Measurements from ENCODE around the gene DCN.

The DCN gene

GRCh38 chr12:91103101-91103500, 79.5 kb downstream of the DCN start:
- Histone ChIP-seq H3K27me3 (replicated peaks; ENCODE audit: control insufficient read depth, insufficient read depth, low read length) (no peaks in the 10 kb centered on the region), H3K4me3 (replicated peaks; ENCODE audit: low read depth, low read length) (no peak overlapping the region), H3K36me3 (ENCODE audit: control insufficient read depth, insufficient read depth, low read length) (no peaks in the 10 kb centered on the region)
- no peak for TF ChIP-seq CTCF (IDR thresholded peaks at IDR 0.05; ENCODE audit: insufficient read depth, low read length, poor library complexity, severe bottlenecking)
- no peak for DNase-seq (ENCODE audit: extremely low read depth, insufficient read length)

GRCh38 chr12:91100906-91101305, 81.7 kb downstream of the DCN start:
- TF ChIP-seq CTCF (IDR thresholded peaks at IDR 0.05; ENCODE audit: insufficient read depth, low read length, poor library complexity, severe bottlenecking): no peak
- H3K36me3 ChIP-seq (ENCODE audit: control insufficient read depth, insufficient read depth, low read length): no peaks in the 10 kb centered on the region
- H3K4me3 ChIP-seq (replicated peaks; ENCODE audit: low read depth, low read length): no peak overlapping the region
- no peak for DNase-seq (ENCODE audit: extremely low read depth, insufficient read length)
- no peaks in the 10 kb centered on the region for H3K27me3 ChIP-seq (replicated peaks; ENCODE audit: control insufficient read depth, insufficient read depth, low read length)

GRCh38 chr12:91099836-91100235, 82.8 kb downstream of the DCN start:
- no peaks in the 10 kb centered on the region for H3K27me3 ChIP-seq (replicated peaks; ENCODE audit: control insufficient read depth, insufficient read depth, low read length)
- no peaks in the 10 kb centered on the region for H3K36me3 ChIP-seq (ENCODE audit: control insufficient read depth, insufficient read depth, low read length)
- TF ChIP-seq CTCF (IDR thresholded peaks at IDR 0.05; ENCODE audit: insufficient read depth, low read length, poor library complexity, severe bottlenecking): no peak
- no peak for DNase-seq (ENCODE audit: extremely low read depth, insufficient read length)
- H3K4me3 ChIP-seq (replicated peaks; ENCODE audit: low read depth, low read length): no peak overlapping the region

- Histone ChIP-seq H3K36me3 (ENCODE audit: control insufficient read depth, insufficient read depth, low read length) (no peaks in the 10 kb centered on the region), H3K4me3 (replicated peaks; ENCODE audit: low read depth, low read length) (no peak overlapping the region), H3K27me3 (replicated peaks; ENCODE audit: control insufficient read depth, insufficient read depth, low read length) (no peaks in the 10 kb centered on the region)
- no peak for TF ChIP-seq CTCF (IDR thresholded peaks at IDR 0.05; ENCODE audit: insufficient read depth, low read length, poor library complexity, severe bottlenecking)
- DNase-seq (ENCODE audit: extremely low read depth, insufficient read length): no peak
Measured at GRCh38 chr12:91099341-91099740, 83.3 kb downstream of the DCN start.

GRCh38 chr12:91098941-91099340, 83.7 kb downstream of the DCN start:
- H3K27me3 ChIP-seq (replicated peaks; ENCODE audit: control insufficient read depth, insufficient read depth, low read length): no peaks in the 10 kb centered on the region
- no peak for TF ChIP-seq CTCF (IDR thresholded peaks at IDR 0.05; ENCODE audit: insufficient read depth, low read length, poor library complexity, severe bottlenecking)
- H3K4me3 ChIP-seq (replicated peaks; ENCODE audit: low read depth, low read length): no peak overlapping the region
- DNase-seq (ENCODE audit: extremely low read depth, insufficient read length): no peak
- H3K36me3 ChIP-seq (ENCODE audit: control insufficient read depth, insufficient read depth, low read length): no peaks in the 10 kb centered on the region

GRCh38 chr12:91098461-91098860, 84.2 kb downstream of the DCN start:
- no peak for TF ChIP-seq CTCF (IDR thresholded peaks at IDR 0.05; ENCODE audit: insufficient read depth, low read length, poor library complexity, severe bottlenecking)
- H3K36me3 ChIP-seq (ENCODE audit: control insufficient read depth, insufficient read depth, low read length): no peaks in the 10 kb centered on the region
- DNase-seq (ENCODE audit: extremely low read depth, insufficient read length): no peak
- no peaks in the 10 kb centered on the region for H3K27me3 ChIP-seq (replicated peaks; ENCODE audit: control insufficient read depth, insufficient read depth, low read length)
- no peak overlapping the region for H3K4me3 ChIP-seq (replicated peaks; ENCODE audit: low read depth, low read length)

Measured in GM06990 (cell line).